Measurements from ENCODE around the gene FBXO47. TPM values are rescaled to one million over a fixed set of nuclear protein-coding genes. Genes with fewer than 3 reads are reported as not detected.

FBXO47 gene
- total RNA-seq, 2 donors from 2014 or later = not detected

DNA sequence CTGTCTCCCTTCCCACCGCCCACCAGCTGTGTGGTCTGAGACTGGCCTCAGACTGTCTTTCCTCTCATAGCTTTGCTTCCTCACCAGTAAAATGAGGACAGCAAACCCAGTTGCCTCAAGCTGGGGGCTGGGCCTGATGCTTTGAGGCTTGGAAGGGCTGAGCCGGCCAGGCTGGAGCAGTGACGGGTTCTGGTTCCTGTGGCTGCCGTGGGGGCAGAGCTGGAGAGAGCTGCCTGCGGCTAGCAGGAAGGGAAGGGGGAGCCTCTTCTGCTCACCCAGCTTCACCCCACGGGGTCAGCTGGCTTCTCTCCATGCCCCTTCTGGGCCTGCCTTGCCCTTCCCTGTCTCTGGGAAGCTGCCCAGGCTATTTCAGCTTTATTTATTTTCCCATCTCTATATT, 73.6 kb downstream of the FBXO47 start:
- DNase-seq (peak in 1 of 4 donors; percentile 52), ATAC-seq (peak; percentile 22)
- Histone ChIP-seq H3K36me3 (replicated peaks in 1 of 2; ENCODE audit: insufficient read depth in 1 of 2, low read depth in 2 of 2) (peaks cover 2 to 9% of the 10 kb centered on the region in 2 donors), H3K4me3 (no peak overlapping the region), H3K9me3 (no peaks in the 10 kb centered on the region), H3K27me3 (no peaks in the 10 kb centered on the region), H3K27ac (peak overlapping the region in 3 of 4 donors; percentile 31 to 56 (median 56)), H3K4me1 (peaks cover 42% of the 10 kb centered on the region)
- no peak for TF ChIP-seq POLR2A (IDR thresholded peaks at IDR 0.05)
- TF ChIP-seq CTCF (IDR thresholded peaks at IDR 0.05) = no peak
- 62 to 70% methylated on average over 4 to 6 of the region's 6 CpGs for WGBS, 2 donors
- intact Hi-C loops (cut with DNase I) = no loop called here

DNA sequence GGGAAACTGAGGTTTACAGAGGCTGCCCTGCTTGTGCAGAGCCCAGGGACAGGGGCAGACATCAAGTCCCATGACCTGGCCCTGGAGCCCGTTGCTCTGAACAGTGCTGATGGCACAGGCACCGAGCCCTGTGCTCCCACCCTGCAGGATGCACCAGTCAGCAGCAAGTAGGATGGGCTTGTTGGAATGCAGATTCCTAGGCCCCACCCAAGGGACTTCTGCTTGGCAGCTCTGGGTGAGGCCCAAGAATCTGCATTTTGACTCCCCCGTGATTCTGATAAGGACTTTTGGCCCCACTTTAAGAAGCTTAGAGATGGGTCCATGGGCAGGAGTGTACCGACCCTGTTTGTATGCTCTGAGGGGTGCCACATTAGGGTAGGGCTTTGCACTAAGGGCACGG, 74.1 kb downstream of the FBXO47 start:
- peaks cover 2 to 4% of the 10 kb centered on the region in 2 donors for H3K36me3 ChIP-seq (replicated peaks in 1 of 2; ENCODE audit: insufficient read depth in 1 of 2, low read depth in 2 of 2)
- no peaks in the 10 kb centered on the region for H3K27me3 ChIP-seq
- H3K27ac ChIP-seq = peak overlapping the region in 2 of 4 donors; percentile 56
- WGBS, 2 donors = 83 to 92% methylated on average over 2 to 5 of the region's 5 CpGs
- DNase-seq (no peak), ATAC-seq (no peak)
- H3K4me1 ChIP-seq = peaks cover 41% of the 10 kb centered on the region
- TF ChIP-seq CTCF (IDR thresholded peaks at IDR 0.05) (no peak), POLR2A (IDR thresholded peaks at IDR 0.05) (no peak)
- intact Hi-C loops (cut with DNase I) = no loop called here
- no peak overlapping the region for H3K4me3 ChIP-seq
- H3K9me3 ChIP-seq = no peaks in the 10 kb centered on the region

- no peak for TF ChIP-seq POLR2A (IDR thresholded peaks at IDR 0.05)
- TF ChIP-seq CTCF (IDR thresholded peaks at IDR 0.05) = no peak
- H3K4me3 ChIP-seq = no peak overlapping the region
- ATAC-seq = no peak
- H3K27ac ChIP-seq = no peak overlapping the region
- no peaks in the 10 kb centered on the region for H3K27me3 ChIP-seq
- no peak for DNase-seq
- H3K4me1 ChIP-seq = peaks cover 36% of the 10 kb centered on the region
- WGBS, 2 donors = 87 to 91% methylated on average over 11 to 13 of the region's 13 CpGs
- no peaks in the 10 kb centered on the region for H3K9me3 ChIP-seq
- intact Hi-C loops (cut with DNase I) = no loop called here
- H3K36me3 ChIP-seq (replicated peaks in 1 of 2; ENCODE audit: insufficient read depth in 1 of 2, low read depth in 2 of 2) = peaks cover 2 to 4% of the 10 kb centered on the region in 2 donors
These were observed 74.6 kb downstream of the FBXO47 start for GRCh38 chr17:38892620-38893019.

DNA sequence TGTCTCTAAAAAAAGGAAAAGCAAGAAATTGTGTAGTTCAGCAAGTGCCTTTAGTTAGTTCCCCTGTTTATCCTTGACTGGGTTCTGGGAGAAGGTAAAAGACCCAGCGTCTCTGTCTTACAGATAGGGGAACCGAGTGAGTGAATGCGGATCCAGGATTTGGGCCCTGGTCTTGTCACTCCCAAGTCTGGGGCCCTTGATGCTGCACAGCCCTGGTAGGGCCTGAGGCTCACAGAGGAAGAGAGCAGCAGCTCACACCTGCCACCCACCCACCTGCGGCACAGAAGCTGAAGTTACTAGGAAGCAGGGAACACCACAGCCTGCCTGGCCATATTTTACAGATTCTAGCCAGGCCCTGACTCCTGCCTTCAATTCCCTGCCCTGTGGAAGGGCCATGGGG, 75.1 kb downstream of the FBXO47 start:
- intact Hi-C loops (cut with DNase I) = no loop called here
- Histone ChIP-seq H3K36me3 (replicated peaks in 1 of 2; ENCODE audit: insufficient read depth in 1 of 2, low read depth in 2 of 2) (peaks cover 2 to 4% of the 10 kb centered on the region in 2 donors), H3K9me3 (no peaks in the 10 kb centered on the region), H3K27me3 (no peaks in the 10 kb centered on the region), H3K27ac (no peak overlapping the region), H3K4me1 (peaks cover 34% of the 10 kb centered on the region), H3K4me3 (no peak overlapping the region)
- DNase-seq = no peak
- TF ChIP-seq CTCF (IDR thresholded peaks at IDR 0.05) (no peak), POLR2A (IDR thresholded peaks at IDR 0.05) (no peak)
- no peak for ATAC-seq
- WGBS, 2 donors = 96 to 98% methylated on average over 4 of the region's 4 CpGs

DNA sequence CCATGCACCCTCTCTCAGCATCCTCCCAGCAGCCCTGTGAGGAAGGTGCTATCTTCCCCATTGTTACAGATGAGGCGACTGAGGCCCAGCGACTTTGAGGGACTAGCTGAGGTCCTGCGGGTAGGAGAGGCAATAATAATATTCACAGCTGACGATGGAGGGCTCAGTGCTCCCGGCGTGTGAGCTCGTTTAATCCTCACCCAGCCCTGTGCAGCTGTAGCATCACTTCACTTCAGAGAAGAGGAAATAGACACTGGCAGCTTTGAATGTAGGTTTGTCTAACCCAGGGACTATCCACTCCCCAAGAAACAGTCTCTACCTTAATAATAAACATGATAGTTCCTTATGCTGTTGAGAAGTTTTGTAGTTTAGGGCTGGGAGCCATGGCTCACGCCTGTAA, 75.8 kb downstream of the FBXO47 start:
- ATAC-seq (no peak), DNase-seq (no peak)
- Histone ChIP-seq H3K9me3 (no peaks in the 10 kb centered on the region), H3K27ac (no peak overlapping the region), H3K36me3 (replicated peaks in 1 of 2; ENCODE audit: insufficient read depth in 1 of 2, low read depth in 2 of 2) (peaks cover 2 to 4% of the 10 kb centered on the region in 2 donors), H3K4me1 (peaks cover 35% of the 10 kb centered on the region), H3K4me3 (no peak overlapping the region), H3K27me3 (no peaks in the 10 kb centered on the region)
- TF ChIP-seq CTCF (IDR thresholded peaks at IDR 0.05) (no peak), POLR2A (IDR thresholded peaks at IDR 0.05) (no peak)
- intact Hi-C loops (cut with DNase I) = no loop called here
- 85 to 92% methylated on average over 8 of the region's 8 CpGs for WGBS, 2 donors

All from body of pancreas (tissue), 4 donors.